NT2/D1 (cell line): ENCODE results near the gene ZFP64.

ENCODE experiments used
- SUZ12 ChIP-seq: IDR thresholded peaks from 2 replicates; pipeline ENCODE4 v1.6.1; 2011; ENCODE audit not compliant: insufficient read length, insufficient read depth; ENCODE audit errors: extremely low read depth
- YY1 ChIP-seq: IDR thresholded peaks from 2 replicates; pipeline ENCODE4 v1.6.1; 2011; ENCODE audit not compliant: insufficient read length, insufficient read depth
- ZNF274 ChIP-seq: IDR thresholded peaks from 2 replicates; pipeline ENCODE4 v1.6.1; 2011; ENCODE audit warnings: mild to moderate bottlenecking, low read depth, low read length

- no peak for TF ChIP-seq YY1
- no peak for TF ChIP-seq ZNF274
- TF ChIP-seq SUZ12: no peak
Measured at GRCh38 chr20:52172392-52173047, 19.1 kb downstream of the ZFP64 start.
